ENCODE results near the gene MYL10. TPM values are rescaled to one million over a fixed set of nuclear protein-coding genes. Genes with fewer than 3 reads are reported as not detected.
A peak's percentile ranks its signal among the peaks of the same experiment; 100 is the strongest.

Gene MYL10
- total RNA-seq, 1 experiment from 2014 or later, result not detected

DNA sequence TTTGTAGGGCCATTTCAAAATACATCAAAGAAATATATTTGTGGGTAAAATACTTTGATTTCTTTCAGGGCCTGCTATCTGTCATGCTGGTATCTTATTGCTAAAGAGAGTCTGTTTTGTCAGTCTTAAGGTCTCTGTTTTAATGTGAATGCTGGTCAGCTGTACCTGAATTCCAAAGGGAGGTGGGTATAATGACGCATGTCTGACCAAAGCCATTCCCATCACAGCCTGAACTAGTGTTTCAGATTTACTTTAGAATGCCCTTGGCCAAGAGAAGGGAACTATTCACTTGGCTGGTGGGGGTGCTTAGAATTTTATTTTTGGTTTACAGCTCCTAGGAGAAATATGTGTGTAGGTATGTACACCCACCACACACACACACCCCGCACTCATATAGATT, 30.6 kb upstream of the MYL10 start:
- Histone ChIP-seq H3K4me2 (ENCODE audit: low read length) (no peak overlapping the region), H3K27ac (ENCODE audit: low read depth, low read length) (no peak overlapping the region), H4K20me1 (ENCODE audit: insufficient read depth) (no peaks in the 10 kb centered on the region), H3K4me3 (replicated peaks in 1 of 2; ENCODE audit: low read depth in 1 of 2, low read length in 2 of 2) (no peak overlapping the region), H3K9me2 (ENCODE audit: insufficient read depth) (no peaks in the 10 kb centered on the region), H3K4me1 (ENCODE audit: control insufficient read depth in 1 of 2, insufficient read depth in 2 of 2, low read length in 2 of 2) (no peaks in the 10 kb centered on the region), H3K9me3 (ENCODE audit: control insufficient read depth in 1 of 2, insufficient read depth in 1 of 2, low read depth in 1 of 2, low read length in 2 of 2) (no peaks in the 10 kb centered on the region), H3K36me3 (ENCODE audit: control insufficient read depth in 1 of 2, insufficient read depth in 2 of 2, low read length in 2 of 2) (no peaks in the 10 kb centered on the region), H3K79me2 (ENCODE audit: insufficient read depth, low read length) (no peaks in the 10 kb centered on the region), H3K9ac (ENCODE audit: low read length) (no peak overlapping the region), H3K27me3 (ENCODE audit: insufficient read depth, low read length) (0 out of 2 replicates have a peak, but pooled peaks cover 3% of the 10 kb centered on the region), H2AFZ (ENCODE audit: low read depth, low read length, poor library complexity, severe bottlenecking) (no peak overlapping the region)
- intact Hi-C loops (cut with micrococcal nuclease), result no loop called here
- ChIA-PET RAD21 (ENCODE audit: low non-redundant PET in 1 of 2, low total read pairs in 2 of 2, uncharacterized antibody in 2 of 2, unreplicated experiment in 2 of 2) (no interaction called here), CTCF (no interaction called here), POLR2A (no interaction called here)
- ATAC-seq (no peak), DNase-seq (ENCODE audit: low read depth, low spot score) (no peak)
- no peak for TF ChIP-seq TCF7L2 (IDR thresholded peaks at IDR 0.05; ENCODE audit: borderline replicate concordance, extremely low read depth, insufficient read depth, insufficient read length)
- no TSS peak for BruUV-seq (replicated peaks)

DNA sequence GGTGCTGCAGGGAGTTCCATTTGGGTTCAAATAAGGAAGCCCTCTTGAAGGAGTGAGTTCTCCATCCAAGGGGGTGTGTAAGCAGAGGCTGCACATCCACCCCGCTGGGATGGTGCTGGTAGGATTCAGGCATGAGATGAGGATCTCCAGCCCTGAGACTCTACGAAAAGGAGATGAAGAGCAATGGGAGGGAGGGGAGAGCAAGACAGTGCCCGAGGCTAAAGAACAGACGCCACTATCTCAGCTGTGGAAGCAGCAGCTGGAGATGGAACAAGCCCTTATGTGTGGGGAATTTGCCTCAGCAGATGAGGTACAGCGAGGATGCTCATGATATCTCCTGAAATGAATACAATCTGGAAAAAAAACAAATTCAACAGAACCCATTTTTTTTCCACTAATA, 28.1 kb upstream of the MYL10 start:
- POLR2A ChIA-PET, result no interaction called here
- CTCF ChIA-PET, result no interaction called here
- no peak for TF ChIP-seq JUND (IDR thresholded peaks at IDR 0.05)
- Histone ChIP-seq H3K9me3 (ENCODE audit: control insufficient read depth in 1 of 2, insufficient read depth in 1 of 2, low read depth in 1 of 2, low read length in 2 of 2) (no peaks in the 10 kb centered on the region), H3K27me3 (ENCODE audit: insufficient read depth, low read length) (0 out of 2 replicates have a peak, but pooled peaks cover 3% of the 10 kb centered on the region), H3K9ac (ENCODE audit: low read length) (no peak overlapping the region), H3K36me3 (ENCODE audit: control insufficient read depth in 1 of 2, insufficient read depth in 2 of 2, low read length in 2 of 2) (no peaks in the 10 kb centered on the region), H3K4me1 (ENCODE audit: control insufficient read depth in 1 of 2, insufficient read depth in 2 of 2, low read length in 2 of 2) (no peaks in the 10 kb centered on the region), H3K4me2 (ENCODE audit: low read length) (no peak overlapping the region), H3K79me2 (ENCODE audit: insufficient read depth, low read length) (no peaks in the 10 kb centered on the region), H4K20me1 (ENCODE audit: insufficient read depth) (no peaks in the 10 kb centered on the region), H3K27ac (ENCODE audit: low read depth, low read length) (no peak overlapping the region), H3K9me2 (ENCODE audit: insufficient read depth) (no peaks in the 10 kb centered on the region), H2AFZ (ENCODE audit: low read depth, low read length, poor library complexity, severe bottlenecking) (no peak overlapping the region), H3K4me3 (replicated peaks in 1 of 2; ENCODE audit: low read depth in 1 of 2, low read length in 2 of 2) (no peak overlapping the region)
- DNase-seq (ENCODE audit: low read depth, low spot score) (no peak), ATAC-seq (no peak)
- RAD21 ChIA-PET (ENCODE audit: low non-redundant PET in 1 of 2, low total read pairs in 2 of 2, uncharacterized antibody in 2 of 2, unreplicated experiment in 2 of 2), result no interaction called here
- intact Hi-C loops (cut with micrococcal nuclease), result no loop called here
- BruUV-seq (replicated peaks), result no TSS peak

DNA sequence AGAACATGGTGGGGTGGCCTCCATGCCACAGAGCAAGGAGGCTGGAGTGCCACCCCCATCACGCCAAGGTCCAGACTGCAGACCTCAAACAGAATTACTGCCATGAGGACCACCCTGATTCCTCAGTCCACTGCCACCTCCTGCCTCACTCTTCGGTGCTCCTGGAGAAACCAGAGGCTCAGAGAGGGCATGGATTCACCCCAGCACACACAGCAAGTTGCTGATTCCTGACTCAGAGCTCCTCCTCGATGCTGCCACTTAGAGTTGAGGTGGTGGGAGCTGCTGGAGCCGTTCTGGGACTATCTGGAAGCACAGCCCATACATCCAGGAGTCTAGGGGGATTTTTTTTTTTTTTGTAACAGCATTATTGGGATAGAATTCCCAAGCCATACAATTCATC, 22.0 kb upstream of the MYL10 start:
- H3K4me2 ChIP-seq (ENCODE audit: low read length), result peak overlapping the region; percentile 17; the same call in 1 of the 2 replicates
- intact Hi-C loops (cut with micrococcal nuclease), result no loop called here
- no peaks in the 10 kb centered on the region for H3K27me3 ChIP-seq (ENCODE audit: insufficient read depth, low read length)
- H3K4me1 ChIP-seq (ENCODE audit: control insufficient read depth in 1 of 2, insufficient read depth in 2 of 2, low read length in 2 of 2), result no peaks in the 10 kb centered on the region
- POLR2A ChIA-PET, result no interaction called here
- no peak overlapping the region for H3K4me3 ChIP-seq (replicated peaks in 1 of 2; ENCODE audit: low read depth in 1 of 2, low read length in 2 of 2)
- no peak for ATAC-seq
- H2AFZ ChIP-seq (ENCODE audit: low read depth, low read length, poor library complexity, severe bottlenecking), result no peak overlapping the region
- no peak for DNase-seq (ENCODE audit: low read depth, low spot score)
- no peaks in the 10 kb centered on the region for H4K20me1 ChIP-seq (ENCODE audit: insufficient read depth)
- H3K9me2 ChIP-seq (ENCODE audit: insufficient read depth), result no peaks in the 10 kb centered on the region
- no peaks in the 10 kb centered on the region for H3K9me3 ChIP-seq (ENCODE audit: control insufficient read depth in 1 of 2, insufficient read depth in 1 of 2, low read depth in 1 of 2, low read length in 2 of 2)
- BruUV-seq (replicated peaks), result no TSS peak
- no peaks in the 10 kb centered on the region for H3K79me2 ChIP-seq (ENCODE audit: insufficient read depth, low read length)
- RAD21 ChIA-PET (ENCODE audit: low non-redundant PET in 1 of 2, low total read pairs in 2 of 2, uncharacterized antibody in 2 of 2, unreplicated experiment in 2 of 2), result no interaction called here
- TF ChIP-seq EGR1 (IDR thresholded peaks at IDR 0.05; ENCODE audit: low read depth) (no peak), MAX (IDR thresholded peaks at IDR 0.05) (no peak)
- TF ChIP-seq, protein P1, sequence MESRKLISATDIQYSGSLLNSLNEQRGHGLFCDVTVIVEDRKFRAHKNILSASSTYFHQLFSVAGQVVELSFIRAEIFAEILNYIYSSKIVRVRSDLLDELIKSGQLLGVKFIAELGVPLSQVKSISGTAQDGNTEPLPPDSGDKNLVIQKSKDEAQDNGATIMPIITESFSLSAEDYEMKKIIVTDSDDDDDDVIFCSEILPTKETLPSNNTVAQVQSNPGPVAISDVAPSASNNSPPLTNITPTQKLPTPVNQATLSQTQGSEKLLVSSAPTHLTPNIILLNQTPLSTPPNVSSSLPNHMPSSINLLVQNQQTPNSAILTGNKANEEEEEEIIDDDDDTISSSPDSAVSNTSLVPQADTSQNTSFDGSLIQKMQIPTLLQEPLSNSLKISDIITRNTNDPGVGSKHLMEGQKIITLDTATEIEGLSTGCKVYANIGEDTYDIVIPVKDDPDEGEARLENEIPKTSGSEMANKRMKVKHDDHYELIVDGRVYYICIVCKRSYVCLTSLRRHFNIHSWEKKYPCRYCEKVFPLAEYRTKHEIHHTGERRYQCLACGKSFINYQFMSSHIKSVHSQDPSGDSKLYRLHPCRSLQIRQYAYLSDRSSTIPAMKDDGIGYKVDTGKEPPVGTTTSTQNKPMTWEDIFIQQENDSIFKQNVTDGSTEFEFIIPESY (IDR thresholded peaks at IDR 0.05; ENCODE audit: extremely low read depth, insufficient replicate concordance, low read length), result no peak
- H3K9ac ChIP-seq (ENCODE audit: low read length), result no peak overlapping the region
- no peak overlapping the region for H3K27ac ChIP-seq (ENCODE audit: low read depth, low read length)
- H3K36me3 ChIP-seq (ENCODE audit: control insufficient read depth in 1 of 2, insufficient read depth in 2 of 2, low read length in 2 of 2), result no peaks in the 10 kb centered on the region
- CTCF ChIA-PET, result no interaction called here
